ENCODE data around the gene CELA3A. TPM values are rescaled to one million over a fixed set of nuclear protein-coding genes. Genes with fewer than 3 reads are reported as not detected.
"Not testable (repeated sequence)": the region's sequence is repeated elsewhere in the genome, so short reads cannot be mapped to it uniquely, and the experiment has no call there.

CELA3A gene
- total RNA-seq, 3 donors from 2014 or later: not detected

DNA sequence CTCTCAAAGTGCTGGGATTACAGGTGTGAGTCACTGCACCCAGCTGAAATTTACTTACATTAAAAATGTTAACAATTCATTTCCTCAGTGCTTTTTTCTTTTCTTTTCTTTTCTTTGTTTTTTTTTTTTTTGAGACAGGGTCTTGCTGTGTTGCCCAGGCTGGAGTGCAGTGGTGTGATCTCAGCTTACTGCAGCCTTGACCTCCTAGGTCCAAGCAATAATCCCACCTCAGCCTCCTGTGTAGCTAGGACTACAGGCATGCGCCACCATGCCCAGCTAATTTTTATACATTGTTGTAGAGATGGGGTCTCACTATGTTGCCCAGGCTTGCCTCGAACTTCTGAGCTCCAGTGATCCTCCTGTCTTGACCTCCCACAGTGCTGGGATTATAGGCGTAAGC, 2.5 kb downstream of the CELA3A start:
- H3K4me3 ChIP-seq; H3K27me3 ChIP-seq; H3K9me3 ChIP-seq; H3K27ac ChIP-seq; H3K4me1 ChIP-seq; intact Hi-C loops (cut with DNase I; ENCODE audit: low total_unique reads); DNase-seq (ENCODE audit: low spot score in 2 of 2); H3K36me3 ChIP-seq: not testable (repeated sequence)

DNA sequence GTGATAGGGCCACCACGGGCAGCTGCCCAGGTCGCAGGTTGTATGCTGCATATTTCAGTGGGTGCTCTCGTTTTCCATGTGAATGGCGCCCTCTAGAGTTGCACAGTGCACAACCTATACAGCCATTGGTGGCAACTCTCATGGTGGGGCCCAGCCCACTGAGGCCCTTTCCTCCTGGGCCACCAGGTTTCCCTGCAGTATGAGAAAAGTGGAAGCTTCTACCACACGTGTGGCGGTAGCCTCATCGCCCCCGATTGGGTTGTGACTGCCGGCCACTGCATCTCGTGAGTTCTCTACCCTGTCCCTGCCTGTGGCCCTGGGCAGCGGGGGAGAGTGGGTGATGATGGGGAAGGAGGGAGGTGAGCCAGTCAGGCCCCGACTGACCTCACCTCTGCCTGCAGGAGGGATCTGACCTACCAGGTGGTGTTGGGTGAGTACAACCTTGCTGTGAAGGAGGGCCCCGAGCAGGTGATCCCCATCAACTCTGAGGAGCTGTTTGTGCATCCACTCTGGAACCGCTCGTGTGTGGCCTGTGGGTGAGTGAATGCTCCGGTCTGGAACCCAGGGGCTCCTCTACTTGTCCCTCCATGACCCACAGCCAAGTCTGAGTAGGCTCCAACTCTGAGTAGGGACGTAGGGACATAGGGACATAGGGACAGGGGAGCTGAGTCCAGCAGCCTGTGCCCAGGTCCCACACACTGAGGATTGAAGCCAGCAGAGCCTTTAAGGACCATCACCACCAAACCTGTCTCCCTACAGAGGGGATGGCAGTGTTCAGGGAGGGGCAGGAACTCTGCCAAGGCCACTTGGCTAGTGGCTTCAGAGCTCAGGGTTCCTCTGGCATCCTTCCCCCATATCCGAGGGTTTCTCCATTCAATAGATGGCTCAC, 4.0 kb downstream of the CELA3A start:
- intact Hi-C loops (cut with DNase I; ENCODE audit: low total_unique reads); H3K9me3 ChIP-seq; H3K4me1 ChIP-seq; H3K4me3 ChIP-seq; H3K36me3 ChIP-seq; H3K27ac ChIP-seq; H3K27me3 ChIP-seq; DNase-seq (ENCODE audit: low spot score in 2 of 2): not testable (repeated sequence)

DNA sequence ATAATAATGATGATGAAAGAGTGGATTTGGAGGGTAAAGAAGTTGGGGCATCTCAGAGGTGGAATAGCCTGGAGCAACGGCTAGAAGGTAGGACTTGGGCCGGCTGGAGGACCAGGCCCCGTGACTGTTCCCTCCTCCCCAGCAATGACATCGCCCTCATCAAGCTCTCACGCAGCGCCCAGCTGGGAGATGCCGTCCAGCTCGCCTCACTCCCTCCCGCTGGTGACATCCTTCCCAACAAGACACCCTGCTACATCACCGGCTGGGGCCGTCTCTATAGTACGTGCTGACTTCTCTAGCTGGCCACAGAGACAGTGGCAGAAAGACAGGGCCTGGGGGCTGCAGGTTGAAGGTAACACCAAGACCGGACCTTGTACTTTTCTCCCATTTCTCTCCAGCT, 5.3 kb downstream of the CELA3A start:
- intact Hi-C loops (cut with DNase I; ENCODE audit: low total_unique reads); H3K27me3 ChIP-seq; DNase-seq (ENCODE audit: low spot score in 2 of 2); H3K4me1 ChIP-seq; H3K9me3 ChIP-seq; H3K27ac ChIP-seq; H3K36me3 ChIP-seq; H3K4me3 ChIP-seq: not testable (repeated sequence)

DNA sequence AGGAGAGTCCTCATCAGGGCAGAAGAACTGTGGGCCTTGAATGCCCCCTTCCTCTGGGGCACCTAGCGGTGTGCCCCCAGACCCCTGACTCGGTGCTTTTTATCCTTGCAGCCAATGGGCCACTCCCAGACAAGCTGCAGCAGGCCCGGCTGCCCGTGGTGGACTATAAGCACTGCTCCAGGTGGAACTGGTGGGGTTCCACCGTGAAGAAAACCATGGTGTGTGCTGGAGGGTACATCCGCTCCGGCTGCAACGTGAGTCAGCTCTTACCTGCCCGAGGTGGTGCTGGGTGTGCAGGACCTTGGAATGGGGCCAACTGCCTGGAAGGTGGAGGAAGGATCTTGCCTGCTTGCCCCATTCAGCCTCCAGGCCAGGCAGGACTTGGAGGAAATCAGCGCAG, 5.8 kb downstream of the CELA3A start:
- H3K4me1 ChIP-seq; H3K9me3 ChIP-seq; H3K27me3 ChIP-seq; H3K4me3 ChIP-seq; intact Hi-C loops (cut with DNase I; ENCODE audit: low total_unique reads); DNase-seq (ENCODE audit: low spot score in 2 of 2); H3K27ac ChIP-seq; H3K36me3 ChIP-seq: not testable (repeated sequence)

DNA sequence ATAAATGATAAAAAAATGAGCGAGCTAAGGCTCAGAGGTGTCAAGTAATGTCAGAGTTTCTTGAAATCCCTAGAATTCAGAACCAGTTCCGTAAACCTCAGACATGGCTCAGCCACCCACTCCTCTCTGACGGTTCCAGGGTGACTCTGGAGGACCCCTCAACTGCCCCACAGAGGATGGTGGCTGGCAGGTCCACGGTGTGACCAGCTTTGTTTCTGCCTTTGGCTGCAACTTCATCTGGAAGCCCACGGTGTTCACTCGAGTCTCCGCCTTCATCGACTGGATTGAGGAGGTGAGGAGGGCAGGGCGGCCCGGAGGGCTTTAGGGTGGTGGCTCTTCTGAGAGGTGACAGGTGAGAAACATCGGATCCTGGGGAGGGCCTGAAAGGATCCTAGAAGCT, 8.1 kb downstream of the CELA3A start:
- H3K27ac ChIP-seq; H3K4me3 ChIP-seq; DNase-seq (ENCODE audit: low spot score in 2 of 2); intact Hi-C loops (cut with DNase I; ENCODE audit: low total_unique reads); H3K36me3 ChIP-seq; H3K9me3 ChIP-seq; H3K27me3 ChIP-seq; H3K4me1 ChIP-seq: not testable (repeated sequence)

DNA sequence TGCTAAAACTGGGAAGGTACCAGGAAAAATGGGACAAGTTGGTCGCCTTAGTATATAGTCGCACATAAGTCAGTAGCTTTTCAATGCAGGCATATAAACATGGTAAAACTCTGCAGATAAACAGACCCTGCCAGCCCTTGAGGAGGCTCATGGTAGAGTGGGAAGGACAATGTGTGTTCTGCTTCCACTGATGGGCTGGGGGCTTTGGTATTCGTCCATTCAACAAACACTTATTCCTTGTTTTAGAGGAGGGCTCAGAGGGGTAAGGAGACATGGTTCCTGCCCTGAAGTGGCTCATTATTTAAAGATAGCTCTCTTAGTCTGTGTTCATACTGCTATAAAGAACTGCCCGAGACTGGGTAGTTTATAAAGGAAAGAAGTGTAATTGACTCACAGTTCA, 11.3 kb downstream of the CELA3A start:
- H3K4me1 ChIP-seq; DNase-seq (ENCODE audit: low spot score in 2 of 2); H3K9me3 ChIP-seq; intact Hi-C loops (cut with DNase I; ENCODE audit: low total_unique reads); H3K36me3 ChIP-seq; H3K4me3 ChIP-seq; H3K27ac ChIP-seq; H3K27me3 ChIP-seq: not testable (repeated sequence)

DNA sequence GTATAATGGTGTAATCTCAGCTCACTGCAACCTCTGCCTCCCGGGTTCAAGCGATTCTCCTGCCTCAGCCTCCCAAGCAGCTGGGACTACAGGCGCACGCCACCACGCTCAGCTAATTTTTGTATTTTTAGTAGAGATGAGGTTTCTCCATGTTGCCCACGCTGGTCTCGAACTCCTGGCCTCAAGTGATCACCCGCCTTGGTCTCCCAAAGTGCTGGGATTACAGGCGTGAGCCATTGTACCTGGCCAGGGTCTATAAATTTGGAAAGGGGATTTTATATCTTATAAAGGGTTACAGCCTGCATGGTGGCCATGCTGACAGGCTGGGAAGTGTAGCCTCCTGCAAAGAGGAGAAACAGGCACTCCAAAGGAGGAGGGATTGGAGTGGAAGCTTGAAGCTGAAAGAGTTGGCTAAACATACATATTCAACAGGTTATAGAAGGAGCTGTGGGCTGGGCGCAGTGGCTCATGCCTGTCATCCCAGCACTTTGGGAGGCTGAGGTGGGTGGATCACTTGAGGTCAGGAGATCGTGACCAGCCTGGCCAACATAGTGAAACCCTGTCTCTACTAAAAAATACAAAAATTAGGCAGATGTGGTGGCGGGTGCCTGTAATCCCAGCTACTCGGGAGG, 13.2 kb downstream of the CELA3A start:
- DNase-seq (ENCODE audit: low spot score in 2 of 2); H3K36me3 ChIP-seq; H3K4me3 ChIP-seq; H3K9me3 ChIP-seq; H3K4me1 ChIP-seq; H3K27ac ChIP-seq; H3K27me3 ChIP-seq; intact Hi-C loops (cut with DNase I; ENCODE audit: low total_unique reads): not testable (repeated sequence)

DNA sequence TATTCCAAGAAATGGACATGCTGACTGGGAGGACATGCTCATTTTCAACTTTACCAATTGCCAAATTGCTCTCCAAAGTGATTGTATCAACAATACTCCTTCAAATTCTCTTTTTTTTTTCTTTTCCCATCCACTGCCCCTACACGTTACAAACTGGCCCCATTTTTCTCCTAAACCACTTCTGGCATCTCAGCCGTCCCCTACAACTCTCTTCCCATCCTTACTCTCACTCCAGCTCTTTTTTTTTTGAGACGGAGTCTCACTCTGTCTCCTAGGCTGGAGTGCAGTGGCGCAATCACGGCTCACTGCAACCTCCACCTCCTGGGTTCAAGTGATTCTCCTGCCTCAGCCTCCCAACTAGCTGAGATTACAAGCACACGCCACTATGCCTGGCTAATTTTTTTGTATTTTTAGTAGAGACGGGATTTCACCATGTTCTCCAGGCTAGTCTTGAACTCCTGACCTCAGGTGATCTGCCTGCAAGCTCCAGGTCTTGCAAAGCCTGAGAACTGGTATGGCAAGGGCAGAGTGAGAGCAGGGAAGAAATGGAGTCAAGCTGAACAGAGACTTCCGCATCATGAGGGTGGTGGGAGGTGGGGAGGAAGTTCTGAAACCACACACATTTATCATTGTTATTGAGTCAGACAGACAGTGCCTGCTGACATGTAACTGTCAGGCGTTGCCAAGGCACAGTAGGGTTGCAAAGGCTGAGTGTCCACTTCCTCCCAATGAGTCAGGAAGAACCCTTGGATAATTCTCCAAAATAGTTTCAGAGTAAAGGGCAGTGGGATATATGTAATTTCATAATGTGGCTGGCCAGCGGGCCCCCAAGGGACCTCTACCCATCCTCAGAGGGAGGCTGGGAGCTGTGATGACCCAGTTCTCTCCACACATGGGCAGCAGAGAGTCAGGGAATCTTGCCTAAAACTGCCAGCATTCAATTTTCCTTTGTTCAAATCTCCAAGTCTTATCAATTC, 17.4 kb downstream of the CELA3A start:
- no peak for DNase-seq (ENCODE audit: low spot score in 2 of 2)
- TF ChIP-seq POLR2AphosphoS5 (IDR thresholded peaks at IDR 0.05) (no peak), POLR2A (IDR thresholded peaks at IDR 0.05) (no peak)
- TF ChIP-seq, protein P1, sequence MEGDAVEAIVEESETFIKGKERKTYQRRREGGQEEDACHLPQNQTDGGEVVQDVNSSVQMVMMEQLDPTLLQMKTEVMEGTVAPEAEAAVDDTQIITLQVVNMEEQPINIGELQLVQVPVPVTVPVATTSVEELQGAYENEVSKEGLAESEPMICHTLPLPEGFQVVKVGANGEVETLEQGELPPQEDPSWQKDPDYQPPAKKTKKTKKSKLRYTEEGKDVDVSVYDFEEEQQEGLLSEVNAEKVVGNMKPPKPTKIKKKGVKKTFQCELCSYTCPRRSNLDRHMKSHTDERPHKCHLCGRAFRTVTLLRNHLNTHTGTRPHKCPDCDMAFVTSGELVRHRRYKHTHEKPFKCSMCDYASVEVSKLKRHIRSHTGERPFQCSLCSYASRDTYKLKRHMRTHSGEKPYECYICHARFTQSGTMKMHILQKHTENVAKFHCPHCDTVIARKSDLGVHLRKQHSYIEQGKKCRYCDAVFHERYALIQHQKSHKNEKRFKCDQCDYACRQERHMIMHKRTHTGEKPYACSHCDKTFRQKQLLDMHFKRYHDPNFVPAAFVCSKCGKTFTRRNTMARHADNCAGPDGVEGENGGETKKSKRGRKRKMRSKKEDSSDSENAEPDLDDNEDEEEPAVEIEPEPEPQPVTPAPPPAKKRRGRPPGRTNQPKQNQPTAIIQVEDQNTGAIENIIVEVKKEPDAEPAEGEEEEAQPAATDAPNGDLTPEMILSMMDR (IDR thresholded peaks at IDR 0.05): no peak
- H3K4me3 ChIP-seq: no peak overlapping the region
- H3K27me3 ChIP-seq: no peaks in the 10 kb centered on the region
- intact Hi-C loops (cut with DNase I; ENCODE audit: low total_unique reads): no loop called here
- H3K36me3 ChIP-seq: no peaks in the 10 kb centered on the region
- H3K4me1 ChIP-seq: no peaks in the 10 kb centered on the region
- peak overlapping the region in 1 of 2 donors; percentile 52 for H3K27ac ChIP-seq
- no peaks in the 10 kb centered on the region for H3K9me3 ChIP-seq

Measured in breast epithelium (tissue), 4 donors.